NCI-H510A treated with DMSO at 0.1 percent for 48 hours (cell line): Measurements from ENCODE around the gene MAT2A.
"Not testable (repeated sequence)": the region's sequence is repeated elsewhere in the genome, so short reads cannot be mapped to it uniquely, and the experiment has no call there.

Experiments used
- DNase-seq: peaks from one replicate; lab custom pipeline; 2025; lab: John Stamatoyannopoulos, UW

Gene MAT2A

DNA sequence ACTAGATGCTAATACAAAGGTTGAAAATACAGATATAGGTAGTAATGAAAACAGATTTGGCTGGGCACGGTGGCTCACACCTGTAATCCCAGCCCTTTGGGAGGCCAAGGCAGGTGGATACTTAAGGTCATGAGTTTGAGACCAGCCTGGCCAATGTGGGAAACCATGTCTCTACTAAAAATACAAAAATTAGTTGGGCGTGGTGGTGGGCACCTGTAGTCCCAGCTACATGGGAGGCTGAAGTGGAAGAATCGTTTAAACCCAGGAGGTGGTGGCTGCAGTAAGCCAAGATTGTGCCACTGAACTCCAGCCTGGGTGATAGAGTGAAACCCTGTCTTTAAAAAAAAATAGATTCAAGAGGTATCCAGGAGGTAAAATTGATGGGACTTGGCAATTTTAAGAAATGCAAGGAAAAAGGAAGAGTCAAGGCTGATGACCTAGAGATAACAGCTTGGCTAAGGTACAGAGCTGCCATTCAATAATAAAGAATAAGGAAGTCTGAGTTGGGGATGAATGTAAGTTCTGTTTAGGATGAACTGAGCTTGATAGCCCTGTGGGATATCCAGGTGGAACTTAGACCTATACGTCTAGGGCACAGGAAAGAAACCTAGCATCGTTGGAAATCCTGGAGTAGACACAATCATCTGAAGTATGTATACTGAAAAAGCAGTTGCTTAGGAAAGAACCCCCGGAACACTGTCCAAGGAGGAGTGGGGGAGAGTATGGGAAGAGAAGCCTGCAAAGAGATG is 9.1 kb downstream of the MAT2A start:
- no peak for DNase-seq

DNA sequence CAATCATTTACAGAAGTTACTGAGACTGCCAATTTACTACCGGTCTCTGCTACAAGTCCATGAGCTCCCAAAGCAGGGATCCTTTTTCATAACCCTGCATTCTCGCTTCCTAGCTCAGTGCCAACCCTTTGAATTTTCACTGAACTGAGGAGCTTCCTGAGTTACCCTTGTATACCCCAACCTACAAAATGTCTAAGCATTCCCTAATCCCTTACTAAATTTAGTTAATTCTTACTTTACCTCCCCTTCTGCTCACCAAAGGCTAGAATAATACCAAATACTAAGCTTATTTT is 9.6 kb downstream of the MAT2A start:
- no peak for DNase-seq

DNA sequence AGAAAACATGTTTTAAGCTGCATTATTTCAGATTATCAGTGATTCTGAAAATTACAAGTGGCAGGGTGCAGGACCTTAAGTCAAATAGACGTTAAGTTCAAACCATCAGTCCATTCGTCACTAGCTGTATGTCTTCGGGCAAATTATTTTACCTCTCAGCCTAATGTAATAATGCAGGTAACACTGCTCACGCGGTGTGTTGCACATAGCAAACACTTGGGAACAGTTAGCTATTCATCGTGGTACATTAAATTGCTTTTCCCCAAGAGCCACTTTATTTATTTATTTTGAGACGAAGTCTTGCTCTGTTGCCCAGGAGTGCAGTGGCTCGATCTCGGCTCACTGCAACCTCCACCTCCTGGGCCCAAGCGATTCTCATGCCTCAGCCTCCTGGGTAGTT is 10.1 kb downstream of the MAT2A start:
- DNase-seq = no peak

DNA sequence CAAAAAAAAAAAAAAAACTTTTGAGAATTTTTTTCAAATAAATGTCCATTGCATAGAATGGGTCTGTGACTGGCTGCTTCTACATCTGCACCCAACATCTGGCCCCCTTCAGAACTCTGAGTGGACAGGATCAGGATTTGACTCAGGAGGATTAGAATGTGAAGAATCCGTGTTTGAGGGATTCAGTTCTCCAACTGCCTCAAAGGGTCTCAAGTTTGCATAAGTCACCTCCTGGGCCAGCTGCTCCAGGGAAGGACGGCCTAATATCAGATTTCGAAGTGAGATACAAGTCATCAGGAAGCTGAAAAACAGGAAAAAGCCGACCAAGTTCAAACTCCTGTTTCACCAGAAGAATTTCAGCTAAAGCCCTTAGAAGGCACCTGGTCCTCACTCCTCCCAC is 10.9 kb downstream of the MAT2A start:
- no peak for DNase-seq

DNA sequence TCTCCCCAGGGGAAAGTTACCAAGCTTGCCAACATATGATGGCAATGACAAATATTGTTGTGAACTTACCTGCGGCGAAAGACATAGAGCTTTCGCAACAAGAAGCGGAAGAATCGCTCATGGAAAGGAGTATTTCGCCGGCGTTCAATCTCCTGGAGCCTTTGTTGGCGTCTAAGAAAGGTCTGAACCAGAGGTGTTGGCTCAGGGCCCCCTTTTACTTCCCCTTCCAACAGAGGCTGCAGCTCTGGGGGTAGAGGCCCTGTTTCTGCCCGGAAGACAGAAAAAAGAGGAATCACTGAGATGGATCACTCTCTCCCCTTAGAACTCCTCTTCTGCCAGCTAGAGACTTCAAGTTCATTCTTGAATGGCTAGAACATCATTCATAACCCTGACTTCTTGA is 11.5 kb downstream of the MAT2A start:
- DNase-seq = no peak

DNA sequence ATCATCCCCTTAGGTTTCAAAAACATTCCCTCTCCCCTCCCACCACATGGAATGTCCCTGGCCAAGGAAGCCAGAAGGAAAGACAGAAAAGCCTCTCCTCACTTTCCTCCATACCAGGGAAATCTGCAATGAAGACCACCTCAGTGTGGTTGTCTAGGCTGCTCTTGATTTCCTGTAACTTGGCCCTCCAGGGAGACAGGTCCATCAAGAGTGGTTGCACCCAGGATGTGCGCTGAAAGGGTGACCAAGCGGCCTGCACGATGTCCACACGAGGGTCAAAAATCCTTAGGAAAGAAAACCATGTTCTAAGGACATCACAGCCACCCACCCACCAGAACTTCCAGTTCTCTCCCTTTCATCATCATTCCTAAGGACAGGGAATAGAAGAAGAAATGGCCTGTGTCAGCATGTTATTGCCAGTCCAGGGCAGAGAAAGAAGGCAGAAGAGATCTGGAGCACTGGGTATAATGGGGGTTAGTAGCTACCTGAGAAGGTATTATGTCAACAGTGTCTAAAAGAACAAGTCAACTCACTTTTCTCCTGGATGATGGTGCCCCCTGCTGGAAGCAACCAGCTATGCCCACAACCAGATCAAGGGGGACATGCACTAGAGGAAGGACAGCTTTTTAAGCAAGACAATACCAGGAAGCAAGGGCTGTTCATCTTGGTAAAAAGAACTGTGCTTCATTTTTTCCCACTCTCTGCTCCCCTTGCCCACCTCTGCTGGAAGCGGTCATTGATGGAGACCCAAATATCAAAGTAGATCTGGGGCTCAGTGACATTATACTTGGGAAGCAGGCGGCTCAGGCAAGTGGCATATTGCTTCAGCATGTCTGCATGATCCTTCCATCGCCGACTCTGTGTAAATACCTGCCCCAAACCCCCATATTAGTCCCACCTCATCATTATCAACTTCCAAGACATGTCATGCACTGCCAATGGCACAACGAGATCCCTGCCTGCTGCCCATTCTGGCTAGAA is 13.0 kb downstream of the MAT2A start:
- DNase-seq = peak; percentile 85

DNA sequence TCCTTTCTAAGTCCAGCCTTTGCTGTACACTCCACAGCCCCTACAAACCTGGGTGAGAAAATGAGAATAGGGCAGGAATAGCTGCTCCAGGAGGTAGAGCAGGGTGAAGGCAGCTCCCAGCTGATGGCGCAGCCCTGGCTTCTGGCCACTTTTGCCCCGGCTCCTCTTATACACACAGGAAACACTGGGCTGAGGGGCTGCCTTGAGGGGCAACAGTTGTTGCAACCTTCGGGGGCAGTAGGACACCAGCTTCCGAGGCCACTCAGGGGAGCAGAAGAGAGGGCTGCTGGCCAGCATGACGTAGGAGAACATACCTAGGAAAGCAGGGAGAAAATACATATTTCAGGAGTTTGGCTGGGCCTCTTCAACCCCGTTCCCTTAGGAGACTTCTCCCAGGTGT is 14.2 kb downstream of the MAT2A start:
- no peak for DNase-seq

DNA sequence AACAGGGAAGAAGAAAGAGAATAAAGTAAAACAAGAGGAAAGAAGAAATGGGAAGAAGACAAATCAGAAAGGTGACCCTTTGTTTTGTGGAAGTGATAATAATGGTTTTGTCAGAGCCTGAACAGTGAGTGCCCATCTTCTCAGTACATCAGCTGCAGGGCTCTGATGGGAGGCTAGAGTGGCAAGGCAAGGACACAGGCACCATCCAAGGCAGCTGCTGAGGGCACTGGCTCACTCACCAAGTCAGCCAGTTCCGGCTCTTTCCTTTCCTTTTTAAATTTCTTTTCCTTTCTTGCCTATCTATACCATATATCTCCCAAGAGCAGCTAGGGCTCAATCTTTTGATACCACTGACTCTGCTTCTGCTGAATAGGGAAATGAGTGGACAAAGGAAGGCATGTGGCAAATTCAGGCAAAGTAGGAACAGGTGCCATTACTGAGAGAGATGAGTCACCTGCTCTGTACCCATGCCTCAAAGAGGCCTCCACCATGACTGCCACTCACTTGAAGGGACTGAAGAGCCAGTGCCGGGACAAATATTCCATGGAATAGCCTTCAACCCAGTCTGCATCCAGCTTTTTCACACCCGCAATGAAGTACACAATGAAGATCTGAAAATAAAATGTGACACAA is 16.1 kb downstream of the MAT2A start:
- no peak for DNase-seq

DNA sequence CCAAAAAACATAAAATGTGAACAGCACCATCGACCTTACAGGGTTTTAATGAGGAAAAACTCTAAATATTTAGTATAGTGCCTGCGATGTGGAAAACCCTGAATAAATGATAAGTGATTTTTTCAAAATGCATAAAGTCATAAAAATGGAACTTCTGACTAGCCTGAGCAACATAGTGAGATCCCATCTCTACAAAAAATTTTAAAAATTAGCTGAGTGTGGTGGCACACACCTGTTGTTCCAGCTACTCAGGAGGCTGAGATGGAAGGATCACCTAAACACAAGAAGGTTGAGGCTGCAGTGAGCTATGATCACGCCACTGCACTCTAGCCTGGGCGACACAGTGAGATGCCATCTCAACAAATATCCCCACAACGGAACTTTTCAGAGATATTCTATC is 18.2 kb downstream of the MAT2A start:
- no peak for DNase-seq

DNA sequence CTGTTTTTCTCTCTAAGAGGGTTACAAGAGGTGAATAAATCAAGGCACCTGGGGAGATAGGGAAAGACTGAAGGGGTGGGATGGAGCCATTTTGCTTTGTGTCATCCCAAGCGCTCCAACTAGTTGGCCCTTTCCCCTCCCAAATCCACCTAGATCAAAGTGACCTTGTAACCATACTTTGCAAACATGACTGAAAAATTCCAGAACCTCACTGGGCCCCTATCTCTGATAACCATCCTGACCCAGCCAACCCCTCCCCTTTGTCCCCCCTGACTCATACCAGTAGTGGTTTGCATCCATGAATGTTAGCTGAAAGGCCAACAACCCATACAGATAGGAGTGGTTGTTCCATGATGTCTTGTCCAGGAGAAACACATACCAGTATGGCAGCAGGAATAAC is 19.2 kb downstream of the MAT2A start:
- DNase-seq = no peak

DNA sequence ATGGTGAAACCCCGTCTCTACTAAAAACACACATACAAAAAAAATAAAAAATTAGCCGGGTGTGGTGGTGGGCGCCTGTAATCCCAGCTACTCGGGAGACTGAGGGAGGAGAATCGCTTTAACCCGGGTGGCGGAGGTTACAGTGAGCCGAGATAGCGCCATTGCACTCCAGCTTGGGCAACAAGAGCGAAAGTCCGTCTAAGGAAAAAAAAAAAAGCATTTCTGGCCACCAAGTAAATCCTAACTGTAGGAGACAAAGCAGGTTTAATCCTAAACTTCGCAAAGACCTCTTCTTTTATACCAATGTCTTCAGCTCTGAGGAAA is 21.4 kb downstream of the MAT2A start:
- not testable (repeated sequence) for DNase-seq

DNA sequence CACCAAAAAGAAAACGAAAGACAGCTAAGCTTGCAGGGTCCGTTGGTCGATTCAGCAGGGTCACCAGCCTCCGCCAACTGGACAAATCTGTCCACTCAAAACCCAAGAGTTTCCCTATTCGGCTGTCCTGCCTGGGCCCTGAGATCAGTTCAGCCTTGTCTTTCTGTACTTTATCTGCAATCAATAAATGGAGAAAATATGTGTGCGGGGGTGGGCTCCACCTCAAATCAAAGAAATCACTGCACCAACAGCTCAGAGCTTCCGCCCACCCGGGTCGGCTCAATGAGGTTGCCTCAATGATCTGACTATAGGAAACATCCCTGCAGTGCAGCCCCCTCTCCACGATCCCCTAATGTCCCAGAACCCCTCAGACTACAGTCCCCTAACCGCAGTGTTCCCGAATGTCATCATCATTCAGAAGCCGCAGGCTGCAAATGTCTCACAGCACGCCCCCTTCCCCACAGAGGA is 21.9 kb downstream of the MAT2A start:
- no peak for DNase-seq

DNA sequence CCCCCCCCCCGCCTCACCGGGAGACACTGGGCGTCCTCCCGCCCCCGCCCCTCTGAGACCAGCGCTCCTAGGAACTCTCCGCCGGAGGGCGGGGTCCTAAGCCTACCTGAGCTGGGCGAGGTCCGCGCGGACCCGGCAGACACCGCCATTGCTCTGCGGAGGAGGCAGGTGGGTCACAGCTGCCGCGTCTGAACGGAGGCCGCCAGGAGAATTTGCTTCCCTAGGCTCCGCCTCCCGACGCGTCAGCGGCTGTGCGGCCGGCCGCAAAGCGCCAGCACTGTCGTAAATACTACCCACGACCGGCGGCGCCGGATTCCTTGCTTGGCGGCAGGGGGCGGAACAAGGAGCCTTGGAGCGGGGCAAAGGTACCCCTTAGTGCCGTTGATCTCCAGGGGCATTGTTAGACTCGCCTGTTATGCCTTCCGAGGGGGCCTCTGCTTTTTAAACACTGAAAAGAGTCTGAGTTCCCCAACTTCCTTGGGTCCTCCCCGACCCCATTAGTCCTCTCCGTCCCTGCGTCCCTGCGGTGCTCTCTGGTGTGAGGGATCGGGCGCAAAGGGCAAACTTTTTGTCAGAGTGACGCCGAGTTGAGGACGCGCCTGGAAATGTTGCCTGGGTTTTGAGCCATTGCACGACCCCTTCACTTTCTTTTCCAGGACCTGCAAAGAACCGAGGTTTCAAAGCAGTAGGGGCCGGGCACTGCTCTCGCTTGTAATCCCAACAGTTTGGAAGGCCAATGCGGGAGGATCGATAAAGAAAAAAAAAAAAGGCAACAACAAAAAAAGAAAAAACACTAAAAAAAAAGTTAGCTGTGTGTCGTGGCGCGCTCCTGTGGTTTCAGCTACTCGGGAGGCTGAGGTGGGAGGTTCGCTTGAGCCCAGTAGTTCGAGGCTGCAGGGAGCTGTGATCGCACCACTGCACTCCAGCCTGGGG is 22.6 kb downstream of the MAT2A start, which contains the start of gene GGCX:
Gene GGCX (minus strand): TSS at position 214 of the 933 bp plus-strand sequence. CDS start 65 bp downstream, at position 149.
- peak; percentile 95 for DNase-seq

DNA sequence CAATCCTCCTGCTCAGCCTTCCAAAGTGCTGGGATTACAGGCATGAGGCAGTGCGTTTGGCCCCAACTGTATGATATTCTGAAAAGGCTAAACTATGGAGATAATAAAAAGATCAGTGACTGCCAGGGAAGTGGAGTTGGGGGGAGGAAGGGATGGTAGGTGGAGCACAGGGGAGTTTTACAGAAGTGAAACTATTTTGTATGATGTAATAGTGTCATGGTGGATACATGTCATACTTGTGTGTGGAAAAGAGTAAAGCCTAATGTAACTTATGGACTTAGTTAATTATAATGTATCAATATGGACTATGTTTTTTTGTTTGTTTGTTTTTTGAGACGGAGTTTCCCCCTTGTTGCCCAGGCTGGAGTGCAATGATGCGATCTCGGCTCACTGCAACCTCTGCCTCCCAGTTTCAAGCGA is 25.2 kb downstream of the MAT2A start:
- no peak for DNase-seq

DNA sequence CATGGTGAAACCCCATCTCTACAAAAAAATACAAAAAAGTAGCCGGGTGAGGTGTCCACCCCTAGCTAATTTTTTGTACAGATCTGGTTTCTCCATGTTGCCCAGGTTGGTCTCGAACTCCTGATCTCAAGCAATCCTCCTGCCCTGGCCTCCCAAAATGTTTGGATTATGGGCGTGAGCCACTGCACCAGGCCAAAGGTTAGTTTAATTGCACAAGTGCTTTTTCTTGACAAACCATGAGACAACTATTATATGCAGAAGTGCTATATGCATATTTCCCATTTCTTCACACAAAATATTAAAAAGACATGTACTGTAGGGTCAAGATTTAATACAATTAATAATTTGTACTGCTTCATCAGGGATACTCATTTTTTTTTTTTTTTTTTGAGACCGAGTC is 27.3 kb downstream of the MAT2A start:
- DNase-seq = no peak

DNA sequence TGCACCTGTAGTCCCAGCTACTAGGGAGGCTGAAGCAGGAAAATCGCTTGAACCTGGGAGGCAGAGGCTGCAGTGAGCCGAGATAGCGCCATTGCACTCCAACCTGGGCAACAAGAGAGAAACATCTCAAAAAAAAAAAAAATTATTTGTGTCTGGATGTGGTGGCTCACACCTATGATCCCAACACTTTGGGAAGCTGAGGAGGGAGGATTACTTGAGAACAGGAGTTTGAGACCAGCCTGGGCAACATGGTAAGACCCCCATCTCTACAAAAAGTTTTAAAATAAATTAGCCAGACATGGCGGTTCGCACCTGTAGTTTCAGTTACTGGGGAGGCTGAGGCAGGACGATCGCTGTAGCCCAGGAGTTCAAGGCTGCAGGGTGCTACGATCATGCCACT is 36.8 kb downstream of the MAT2A start:
- no peak for DNase-seq

DNA sequence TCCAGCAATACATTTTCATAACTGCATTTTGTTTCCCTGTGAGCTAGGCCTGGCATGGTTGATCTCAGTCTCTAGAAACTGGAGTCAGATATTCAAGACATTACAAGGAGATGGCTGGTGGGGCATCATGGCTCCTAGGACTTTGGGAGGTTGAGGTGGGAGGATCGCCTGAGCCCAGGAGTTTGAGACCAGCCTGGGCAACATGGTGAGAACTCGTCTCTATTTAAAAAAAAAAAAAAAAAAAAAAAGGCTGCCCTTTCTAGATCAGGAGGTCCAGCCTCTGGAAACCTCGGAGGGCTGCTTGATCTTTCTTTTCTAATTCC is 38.1 kb downstream of the MAT2A start:
- DNase-seq = no peak

DNA sequence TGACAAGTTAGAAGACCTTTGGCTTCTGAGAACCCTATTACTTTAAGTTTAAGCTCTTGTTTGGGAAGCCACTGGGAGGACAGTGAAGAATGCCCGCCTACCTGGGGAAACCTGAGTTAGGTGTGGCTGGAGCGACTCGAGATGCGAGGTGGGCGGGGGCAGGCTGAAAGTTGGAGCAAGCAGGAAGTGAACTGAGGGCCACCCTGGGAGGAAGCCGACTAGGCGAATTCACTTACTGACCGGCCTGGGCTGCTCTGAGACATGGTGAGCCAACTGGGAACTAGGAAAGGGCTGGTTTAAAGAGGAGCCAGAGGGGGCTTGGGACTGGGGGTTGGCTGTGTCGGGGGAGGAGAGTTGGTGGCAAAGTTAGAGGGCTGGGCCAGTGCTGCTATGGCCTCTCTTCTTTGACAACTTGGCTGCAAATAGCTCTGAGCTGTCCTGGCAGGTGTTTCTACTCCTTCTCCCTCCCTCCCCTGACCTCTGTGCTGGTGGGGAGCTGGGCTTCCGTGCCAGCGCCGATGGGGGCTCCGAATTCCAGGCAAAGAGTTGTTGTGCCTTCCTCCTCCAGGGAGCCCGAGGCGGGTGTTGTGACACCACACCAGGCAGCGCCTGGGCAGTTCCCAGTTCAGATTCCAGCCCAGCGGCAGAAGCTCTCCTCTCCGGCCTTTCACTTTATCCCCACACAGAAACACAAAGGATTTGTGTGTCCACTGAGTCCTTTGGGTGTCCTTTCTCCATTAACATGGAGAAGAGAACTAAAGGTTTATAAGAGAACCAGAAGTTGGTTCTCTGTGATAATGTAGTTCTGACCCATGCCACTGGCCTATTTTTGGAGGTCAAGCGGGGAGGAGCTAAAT is 38.6 kb downstream of the MAT2A start, which contains the start of gene VAMP8:
Gene VAMP8 (plus strand): TSS at position 201 of the 857 bp plus-strand sequence. CDS start 61 bp downstream, at position 262.
- peak; percentile 86 for DNase-seq

DNA sequence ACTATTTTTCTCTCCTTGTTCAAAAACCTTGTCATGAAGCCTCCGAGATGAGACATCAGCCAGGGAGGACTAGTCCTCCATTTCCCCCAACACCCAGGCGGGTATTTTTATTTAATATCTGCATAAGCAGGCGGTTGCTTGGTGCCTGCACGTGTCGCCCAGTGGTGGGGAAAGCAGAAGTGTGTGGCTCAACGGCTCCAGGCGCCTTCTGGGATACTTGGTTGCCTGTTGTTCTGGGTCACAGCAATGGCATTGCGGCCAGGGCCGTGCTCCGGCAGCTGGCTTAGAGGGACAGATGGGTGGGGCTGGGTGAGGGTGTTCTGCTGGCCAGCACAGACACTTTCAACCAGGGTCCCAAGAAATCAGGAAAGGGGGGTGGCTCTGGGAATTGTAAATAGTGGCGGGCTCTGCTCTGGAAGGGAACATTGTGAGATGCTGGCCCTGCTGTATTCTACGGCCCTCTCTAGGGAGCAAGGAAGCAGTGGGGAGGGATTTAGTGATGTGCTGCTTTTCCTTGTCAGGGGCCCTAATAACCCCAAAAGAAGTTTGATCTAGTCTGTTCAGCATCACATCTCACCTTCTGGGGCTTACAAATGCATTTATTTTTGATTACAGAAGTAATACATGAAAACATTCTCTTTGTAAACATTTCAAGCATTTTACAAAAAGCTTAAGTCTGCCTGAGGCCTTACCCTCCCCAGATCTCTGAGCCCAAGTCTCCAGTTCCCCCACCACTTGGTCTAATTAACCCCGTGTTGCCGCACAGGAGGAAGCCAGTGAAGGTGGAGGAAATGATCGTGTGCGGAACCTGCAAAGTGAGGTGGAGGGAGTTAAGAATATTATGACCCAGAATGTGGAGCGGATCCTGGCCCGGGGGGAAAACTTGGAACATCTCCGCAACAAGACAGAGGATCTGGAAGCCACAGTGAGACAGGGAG is 39.5 kb downstream of the MAT2A start:
- DNase-seq = peak; percentile 59
